Thoracic aorta (tissue), 2 donors: ENCODE data around the gene PTPN14. TPM values are rescaled to one million over a fixed set of nuclear protein-coding genes. Genes with fewer than 3 reads are reported as not detected.
"Not testable (repeated sequence)": the region's sequence is repeated elsewhere in the genome, so short reads cannot be mapped to it uniquely, and the experiment has no call there.

Experiments
- ATAC-seq: fragments of 150-250 bp; one replicate; pipeline ENCODE4 v1.8.0; 2017; ENCODE audit warnings: low read depth; ENCODE audit not compliant: insufficient number of reproducible peaks, low FRiP score
- DNase-seq: peaks from one replicate; pipeline ENCODE4 v3.0.0-alpha.2; 2020; ENCODE audit warnings: low spot score
- H3K27ac ChIP-seq, 2 donors: fragments of 200-600 bp; sonication (generic); 1 replicate in 1 of 2; 2 replicates in 1 of 2; pipeline ENCODE4 v1.5.1; 2016; ENCODE audit warnings: mild to moderate bottlenecking in 2 of 2, moderate library complexity in 2 of 2
- H3K27me3 ChIP-seq: fragments of 200-600 bp; sonication (generic); replicated peaks from 2 replicates; pipeline ENCODE4 v1.6.0; 2016; ENCODE audit warnings: mild to moderate bottlenecking; ENCODE audit not compliant: insufficient read depth
- H3K36me3 ChIP-seq: fragments of 200-600 bp; sonication (generic); one replicate; pipeline ENCODE4 v1.5.1; 2016
- H3K4me1 ChIP-seq, 2 donors: fragments of 200-600 bp; sonication (generic); 1 replicate in 1 of 2; 2 replicates in 1 of 2; pipeline versions ENCODE4 v1.5.1 to v1.6.0; 2016; ENCODE audit warnings: low read depth in 2 of 2, mild to moderate bottlenecking in 1 of 2; ENCODE audit not compliant: control insufficient read depth in 1 of 2
- H3K4me3 ChIP-seq: fragments of 200-600 bp; sonication (generic); 2 replicates; pipeline ENCODE4 v1.5.1; 2016; ENCODE audit warnings: mild to moderate bottlenecking
- H3K9me3 ChIP-seq: fragments of 200-600 bp; sonication (generic); 2 replicates; pipeline ENCODE4 v1.5.1; 2016
- total RNA-seq, 2 donors: library from RNA; depleted of rRNA; stranded (reverse); fragments of >200 nt; gene quantifications; one replicate each; pipeline versions ENCODE4 v1.1.0 to v1.2.3, GENCODE V29; 2016
- TF ChIP-seq, protein P1 (sequence below): fragments of 200-600 bp; sonication (generic); IDR thresholded peaks from one replicate; pipeline ENCODE4 v1.5.1; 2019; ENCODE audit warnings: antibody characterized with exemption

Gene PTPN14
- total RNA-seq, 2 donors from 2014 or later = 33.3 to 63.8 TPM

DNA sequence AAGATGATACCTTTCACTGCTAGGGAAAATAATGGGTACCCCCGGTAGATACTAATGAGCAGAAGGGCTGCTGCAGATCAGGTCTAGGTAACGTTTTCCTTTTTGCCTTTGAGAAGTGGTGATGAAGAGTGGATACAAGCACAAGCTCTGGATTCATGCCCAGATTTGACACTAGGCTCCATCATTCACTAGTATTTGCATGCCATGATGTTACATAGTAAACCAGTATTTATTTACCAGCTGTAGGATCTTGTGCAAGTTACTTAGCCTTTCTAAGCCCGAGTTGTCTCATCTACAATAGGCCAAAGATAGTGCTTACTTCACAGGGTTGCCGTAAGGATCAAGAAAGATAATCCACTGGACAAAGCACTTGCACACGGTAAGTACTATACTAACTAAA is 14.2 kb downstream of the PTPN14 start:
- Histone ChIP-seq H3K36me3 (no peaks in the 10 kb centered on the region), H3K27ac (no peak overlapping the region), H3K4me3 (no peak overlapping the region), H3K4me1 (peaks cover 1 to 9% of the 10 kb centered on the region in 2 donors), H3K9me3 (no peaks in the 10 kb centered on the region), H3K27me3 (no peaks in the 10 kb centered on the region)
- no peak for DNase-seq
- no peak for ATAC-seq
- TF ChIP-seq, protein P1, sequence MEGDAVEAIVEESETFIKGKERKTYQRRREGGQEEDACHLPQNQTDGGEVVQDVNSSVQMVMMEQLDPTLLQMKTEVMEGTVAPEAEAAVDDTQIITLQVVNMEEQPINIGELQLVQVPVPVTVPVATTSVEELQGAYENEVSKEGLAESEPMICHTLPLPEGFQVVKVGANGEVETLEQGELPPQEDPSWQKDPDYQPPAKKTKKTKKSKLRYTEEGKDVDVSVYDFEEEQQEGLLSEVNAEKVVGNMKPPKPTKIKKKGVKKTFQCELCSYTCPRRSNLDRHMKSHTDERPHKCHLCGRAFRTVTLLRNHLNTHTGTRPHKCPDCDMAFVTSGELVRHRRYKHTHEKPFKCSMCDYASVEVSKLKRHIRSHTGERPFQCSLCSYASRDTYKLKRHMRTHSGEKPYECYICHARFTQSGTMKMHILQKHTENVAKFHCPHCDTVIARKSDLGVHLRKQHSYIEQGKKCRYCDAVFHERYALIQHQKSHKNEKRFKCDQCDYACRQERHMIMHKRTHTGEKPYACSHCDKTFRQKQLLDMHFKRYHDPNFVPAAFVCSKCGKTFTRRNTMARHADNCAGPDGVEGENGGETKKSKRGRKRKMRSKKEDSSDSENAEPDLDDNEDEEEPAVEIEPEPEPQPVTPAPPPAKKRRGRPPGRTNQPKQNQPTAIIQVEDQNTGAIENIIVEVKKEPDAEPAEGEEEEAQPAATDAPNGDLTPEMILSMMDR = no peak

DNA sequence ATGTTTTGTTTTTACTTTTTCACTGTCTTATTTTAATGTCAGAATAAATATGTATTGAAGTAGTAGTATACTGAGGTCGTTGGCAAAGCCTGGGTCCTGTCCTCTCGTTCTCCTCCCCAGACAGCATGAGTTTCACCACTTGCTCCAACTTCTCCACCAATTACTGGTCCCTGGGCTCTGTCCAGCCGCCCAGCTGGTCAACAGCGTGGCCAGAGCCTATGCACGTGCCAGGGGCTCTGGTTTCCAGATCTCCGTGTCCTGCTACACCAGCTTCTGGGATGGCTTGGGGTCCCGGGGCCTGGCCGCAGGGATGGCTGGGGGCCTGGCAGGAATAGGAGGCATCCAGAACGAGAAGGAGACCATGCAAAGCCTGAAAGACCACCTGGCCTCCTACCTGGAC is 19.3 kb downstream of the PTPN14 start:
- H3K36me3 ChIP-seq = no peaks in the 10 kb centered on the region
- TF ChIP-seq, protein P1 = no peak
- DNase-seq (no peak), ATAC-seq (no peak)
- H3K9me3 ChIP-seq = no peaks in the 10 kb centered on the region
- no peaks in the 10 kb centered on the region for H3K27me3 ChIP-seq
- peaks cover 3 to 19% of the 10 kb centered on the region in 2 donors for H3K4me1 ChIP-seq
- no peak overlapping the region for H3K27ac ChIP-seq
- no peak overlapping the region for H3K4me3 ChIP-seq

DNA sequence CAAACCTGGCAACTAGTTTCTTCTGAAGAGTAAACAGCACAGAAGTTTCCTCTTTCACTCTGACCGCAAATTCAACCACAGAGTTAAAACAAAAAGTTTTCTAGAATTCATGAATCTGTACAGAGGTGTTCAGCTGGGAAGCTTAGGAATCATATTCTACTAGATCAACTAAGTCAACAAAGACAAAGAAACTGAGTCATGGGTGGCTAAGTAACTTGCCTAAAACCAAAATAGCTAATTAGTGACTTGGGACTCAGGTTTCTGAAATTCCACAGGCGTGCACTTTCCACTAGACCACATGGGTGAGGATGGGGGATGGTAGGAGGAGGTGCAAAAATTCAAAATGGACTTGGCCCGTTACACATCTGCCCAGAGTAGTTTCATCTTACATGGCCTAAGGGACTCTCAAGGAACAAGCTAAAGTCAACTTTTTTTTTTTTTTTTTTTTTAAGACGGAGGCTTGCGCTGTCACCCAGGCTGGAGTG is 25.8 kb downstream of the PTPN14 start:
- Histone ChIP-seq H3K27me3 (no peaks in the 10 kb centered on the region), H3K36me3 (no peaks in the 10 kb centered on the region), H3K4me3 (no peak overlapping the region), H3K27ac (no peak overlapping the region), H3K4me1 (peaks cover 3 to 11% of the 10 kb centered on the region in 2 donors), H3K9me3 (no peaks in the 10 kb centered on the region)
- DNase-seq (no peak), ATAC-seq (no peak)
- TF ChIP-seq, protein P1 = no peak

DNA sequence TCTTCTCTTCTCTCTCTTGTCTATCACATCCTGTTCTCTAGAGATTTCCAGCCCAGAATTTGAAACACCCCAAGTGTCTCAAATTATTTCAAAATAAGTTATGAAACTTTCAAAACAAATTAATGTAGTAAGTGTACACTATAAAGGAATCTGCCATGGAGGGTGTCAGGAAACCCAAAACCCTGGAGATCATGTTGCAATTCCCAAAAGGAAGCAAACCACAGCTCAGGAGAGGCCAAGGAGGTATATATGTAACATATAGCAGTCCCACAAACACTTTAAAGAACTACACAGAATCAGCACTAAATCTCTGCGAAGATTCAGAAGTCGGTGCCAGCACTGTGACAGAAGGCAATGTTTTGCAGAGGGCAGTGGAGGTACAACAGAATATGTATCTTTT is 26.6 kb downstream of the PTPN14 start:
- Histone ChIP-seq H3K27me3 (no peaks in the 10 kb centered on the region), H3K27ac (no peak overlapping the region), H3K4me1 (peaks cover 3 to 11% of the 10 kb centered on the region in 2 donors), H3K4me3 (no peak overlapping the region), H3K9me3 (no peaks in the 10 kb centered on the region), H3K36me3 (no peaks in the 10 kb centered on the region)
- ATAC-seq (no peak), DNase-seq (no peak)
- TF ChIP-seq, protein P1 = no peak

DNA sequence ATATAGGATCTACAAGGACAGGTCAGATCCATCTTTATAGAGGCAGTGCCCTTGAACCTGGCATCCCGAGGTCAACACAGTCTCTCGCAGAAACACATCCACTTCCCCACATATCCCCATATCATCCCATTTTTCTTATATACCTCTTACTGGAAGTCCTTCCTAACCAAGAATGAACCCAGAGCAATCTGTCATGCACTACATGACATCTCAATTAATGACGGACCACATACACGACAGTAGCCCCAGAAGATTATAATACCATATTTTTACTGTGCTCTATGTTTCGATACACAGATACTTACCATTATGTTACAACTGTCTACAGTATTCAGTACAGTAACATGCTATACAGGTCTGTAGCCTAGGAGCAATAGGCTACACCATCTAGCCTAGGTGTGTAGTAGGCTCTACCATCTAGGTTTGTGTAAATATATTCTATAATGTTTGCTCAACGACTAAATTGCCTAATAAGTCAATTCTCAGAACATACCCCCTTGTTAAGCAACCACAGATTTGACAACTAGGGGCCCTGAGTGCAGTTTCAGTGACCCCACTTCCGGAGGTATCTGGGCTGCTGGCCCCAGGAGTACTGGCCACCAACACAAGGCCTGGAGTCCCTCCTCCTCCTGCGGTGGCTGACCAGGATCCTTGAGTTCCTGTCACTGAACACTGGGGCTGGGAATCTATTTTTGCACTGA is 28.1 kb downstream of the PTPN14 start:
- Histone ChIP-seq H3K4me1 (peaks cover 3 to 11% of the 10 kb centered on the region in 2 donors), H3K4me3 (no peak overlapping the region), H3K27ac (no peak overlapping the region), H3K9me3 (no peaks in the 10 kb centered on the region), H3K36me3 (no peaks in the 10 kb centered on the region), H3K27me3 (no peaks in the 10 kb centered on the region)
- ATAC-seq (no peak), DNase-seq (no peak)
- TF ChIP-seq, protein P1 = no peak

DNA sequence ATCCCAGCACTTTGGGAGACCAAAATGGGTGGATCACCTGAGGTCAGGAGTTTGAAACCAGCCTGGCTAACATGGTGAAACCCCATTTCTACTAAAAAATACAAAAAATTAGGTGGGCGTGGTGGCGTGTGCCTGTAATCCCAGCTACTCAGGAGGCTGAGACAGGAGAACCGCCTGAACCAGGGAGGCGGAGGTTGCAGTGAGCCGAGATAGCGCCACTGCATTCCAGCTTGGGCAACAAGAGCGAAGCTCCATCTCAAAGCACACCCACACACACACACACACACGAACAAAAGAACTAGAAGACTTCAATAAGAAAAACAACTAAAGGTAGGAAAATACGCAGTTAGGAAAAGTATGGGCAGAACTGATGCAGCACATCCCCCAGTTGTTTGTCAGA is 29.9 kb downstream of the PTPN14 start:
- H3K9me3 ChIP-seq, H3K27ac ChIP-seq, H3K4me3 ChIP-seq, H3K27me3 ChIP-seq, ATAC-seq, DNase-seq, H3K4me1 ChIP-seq, H3K36me3 ChIP-seq: not testable (repeated sequence)
